ENCODE data around the gene TRAF3IP3. TPM values are rescaled to one million over a fixed set of nuclear protein-coding genes. Genes with fewer than 3 reads are reported as not detected.

The TRAF3IP3 gene
- polyA plus RNA-seq, 1 of the 3 experiments (the other 2 are of a cell fraction), result 0.31 TPM

DNA sequence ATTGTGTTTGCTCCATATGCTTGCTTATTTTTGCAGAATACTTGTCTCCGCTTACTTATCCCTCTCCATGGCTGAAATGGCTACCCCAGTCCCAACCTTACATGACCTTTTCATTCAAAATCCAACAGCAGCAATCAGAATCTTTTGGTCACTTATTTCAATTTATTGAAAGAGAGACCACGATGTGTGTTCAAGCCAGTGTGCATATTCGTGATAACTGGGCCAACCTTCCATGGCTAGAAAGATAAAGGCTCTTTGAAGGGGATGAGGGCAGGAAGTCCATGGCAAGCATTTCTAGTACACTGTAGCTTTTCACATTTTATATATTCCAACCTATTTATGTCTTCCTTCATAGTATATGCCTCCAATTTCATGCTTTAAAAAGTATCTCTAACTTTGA lies 28.1 kb upstream of the TRAF3IP3 start:
- TF ChIP-seq SIN3A (IDR thresholded peaks at IDR 0.05; ENCODE audit: borderline replicate concordance, low read depth, low read length) (no peak), ELF1 (IDR thresholded peaks at IDR 0.05) (no peak), SMC3 (IDR thresholded peaks at IDR 0.05; ENCODE audit: low read depth, low read length) (no peak), TEAD4 (IDR thresholded peaks at IDR 0.05; ENCODE audit: borderline replicate concordance, insufficient read depth) (no peak), MAX (IDR thresholded peaks at IDR 0.05; ENCODE audit: low read depth) (no peak), TCF12 (IDR thresholded peaks at IDR 0.05) (no peak), FOSL2 (IDR thresholded peaks at IDR 0.05; ENCODE audit: borderline replicate concordance, low read depth) (no peak), RAD21 (IDR thresholded peaks at IDR 0.05; ENCODE audit: low read length) (no peak), MEF2A (IDR thresholded peaks at IDR 0.05; ENCODE audit: borderline replicate concordance, low read depth) (no peak), FOXJ3 (CRISPR knock-in tag; IDR thresholded peaks at IDR 0.05) (no peak), GABPA (IDR thresholded peaks at IDR 0.05; ENCODE audit: low read depth) (no peak), GATA2 (CRISPR knock-in tag; IDR thresholded peaks at IDR 0.05) (no peak), NFIC (IDR thresholded peaks at IDR 0.05; ENCODE audit: borderline replicate concordance) (no peak), EP300 (IDR thresholded peaks at IDR 0.05; ENCODE audit: borderline replicate concordance in 1 of 2, low read depth in 1 of 2, low read length in 1 of 2) (no peak)
- TF ChIP-seq, protein P1, sequence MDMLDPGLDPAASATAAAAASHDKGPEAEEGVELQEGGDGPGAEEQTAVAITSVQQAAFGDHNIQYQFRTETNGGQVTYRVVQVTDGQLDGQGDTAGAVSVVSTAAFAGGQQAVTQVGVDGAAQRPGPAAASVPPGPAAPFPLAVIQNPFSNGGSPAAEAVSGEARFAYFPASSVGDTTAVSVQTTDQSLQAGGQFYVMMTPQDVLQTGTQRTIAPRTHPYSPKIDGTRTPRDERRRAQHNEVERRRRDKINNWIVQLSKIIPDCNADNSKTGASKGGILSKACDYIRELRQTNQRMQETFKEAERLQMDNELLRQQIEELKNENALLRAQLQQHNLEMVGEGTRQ (IDR thresholded peaks at IDR 0.05; ENCODE audit: borderline replicate concordance, low read depth, low read length), result no peak
- TF ChIP-seq, protein P2, sequence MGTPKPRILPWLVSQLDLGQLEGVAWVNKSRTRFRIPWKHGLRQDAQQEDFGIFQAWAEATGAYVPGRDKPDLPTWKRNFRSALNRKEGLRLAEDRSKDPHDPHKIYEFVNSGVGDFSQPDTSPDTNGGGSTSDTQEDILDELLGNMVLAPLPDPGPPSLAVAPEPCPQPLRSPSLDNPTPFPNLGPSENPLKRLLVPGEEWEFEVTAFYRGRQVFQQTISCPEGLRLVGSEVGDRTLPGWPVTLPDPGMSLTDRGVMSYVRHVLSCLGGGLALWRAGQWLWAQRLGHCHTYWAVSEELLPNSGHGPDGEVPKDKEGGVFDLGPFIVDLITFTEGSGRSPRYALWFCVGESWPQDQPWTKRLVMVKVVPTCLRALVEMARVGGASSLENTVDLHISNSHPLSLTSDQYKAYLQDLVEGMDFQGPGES (IDR thresholded peaks at IDR 0.05; ENCODE audit: low read depth, low read length), result no peak
- Histone ChIP-seq H3K79me2 (ENCODE audit: insufficient read depth) (no peaks in the 10 kb centered on the region), H3K4me2 (no peak overlapping the region), H3K4me3 (ENCODE audit: low read depth in 2 of 2, low read length in 1 of 2) (no peak overlapping the region), H3K9ac (no peak overlapping the region), H3K27ac (ENCODE audit: low read depth in 2 of 2, low read length in 1 of 2) (no peak overlapping the region), H3K36me3 (replicated peaks in 1 of 2; ENCODE audit: control insufficient read depth in 1 of 2, insufficient read depth in 2 of 2, low read length in 1 of 2) (no peaks in the 10 kb centered on the region), H4K20me1 (ENCODE audit: insufficient read depth) (no peaks in the 10 kb centered on the region), H3K9me3 (no peaks in the 10 kb centered on the region), H3F3A (replicated peaks; ENCODE audit: insufficient read depth) (no peaks in the 10 kb centered on the region), H3K27me3 (ENCODE audit: insufficient read depth) (no peaks in the 10 kb centered on the region), H2AFZ (ENCODE audit: low read depth) (no peak overlapping the region), H3K4me1 (ENCODE audit: control insufficient read depth in 1 of 2, insufficient read depth in 2 of 2, low read depth in 1 of 2, low read length in 1 of 2) (peaks cover 0 to 1% of the 10 kb centered on the region in 2 experiments; a peak in 1 of 4 replicates), H3K9me2 (no peaks in the 10 kb centered on the region)
- CTCF ChIA-PET, result interaction anchor here (0.8 to 1.7 kb wide), 3 partner anchors 35 to 158 kb away, joined by 3 to 6 read pairs (median 5); no protein-coding TSS in a partner anchor
- WGBS (ENCODE audit: low lambda C conversion rate), result 79% methylated on average over 3 of the region's 3 CpGs
- DNase-seq, result no peak
- POLR2A ChIA-PET, result no interaction called here

DNA sequence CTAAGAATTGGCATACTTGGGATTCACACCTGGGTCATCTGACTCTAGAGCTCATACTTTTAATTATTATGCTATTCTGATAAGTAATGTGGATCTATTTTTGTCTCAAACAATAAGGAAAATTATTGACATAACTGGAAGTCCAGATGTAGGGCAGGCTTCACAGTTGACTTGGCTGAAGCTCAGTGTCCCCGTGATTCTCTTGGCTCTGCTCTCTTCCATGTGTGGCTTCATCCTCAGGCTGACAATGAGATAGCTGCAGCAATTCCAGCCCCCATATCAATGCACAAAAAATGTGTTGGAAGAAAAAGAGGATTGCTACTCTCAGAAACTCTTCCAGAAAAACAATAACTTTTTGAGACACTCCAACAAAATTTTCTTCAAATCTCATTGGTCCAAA lies 27.4 kb upstream of the TRAF3IP3 start:
- WGBS (ENCODE audit: low lambda C conversion rate), result 56% methylated on average over 1 of the region's 1 CpG
- Histone ChIP-seq H3K27ac (ENCODE audit: low read depth in 2 of 2, low read length in 1 of 2) (no peak overlapping the region), H2AFZ (ENCODE audit: low read depth) (no peak overlapping the region), H3K9me2 (no peaks in the 10 kb centered on the region), H3K27me3 (ENCODE audit: insufficient read depth) (no peaks in the 10 kb centered on the region), H4K20me1 (ENCODE audit: insufficient read depth) (no peaks in the 10 kb centered on the region), H3K36me3 (replicated peaks in 1 of 2; ENCODE audit: control insufficient read depth in 1 of 2, insufficient read depth in 2 of 2, low read length in 1 of 2) (no peaks in the 10 kb centered on the region), H3K4me1 (ENCODE audit: control insufficient read depth in 1 of 2, insufficient read depth in 2 of 2, low read depth in 1 of 2, low read length in 1 of 2) (peaks cover 0 to 6% of the 10 kb centered on the region in 2 experiments; a peak in 1 of 4 replicates), H3F3A (replicated peaks; ENCODE audit: insufficient read depth) (no peaks in the 10 kb centered on the region), H3K79me2 (ENCODE audit: insufficient read depth) (no peaks in the 10 kb centered on the region), H3K4me3 (ENCODE audit: low read depth in 2 of 2, low read length in 1 of 2) (no peak overlapping the region), H3K9ac (no peak overlapping the region), H3K4me2 (no peak overlapping the region), H3K9me3 (no peaks in the 10 kb centered on the region)
- CTCF ChIA-PET, result interaction anchor here (1.4 kb wide), 1 partner anchor 95 kb away, joined by 5 read pairs; no protein-coding TSS in a partner anchor
- POLR2A ChIA-PET, result no interaction called here
- DNase-seq, result no peak
- TF ChIP-seq USF1 (IDR thresholded peaks at IDR 0.05; ENCODE audit: borderline replicate concordance, low read depth) (no peak), EP300 (IDR thresholded peaks at IDR 0.05; ENCODE audit: borderline replicate concordance in 1 of 2, low read depth in 1 of 2, low read length in 1 of 2) (no peak), MXI1 (IDR thresholded peaks at IDR 0.05; ENCODE audit: low read depth, low read length) (no peak), JUND (IDR thresholded peaks at IDR 0.05) (no peak), NRF1 (IDR thresholded peaks at IDR 0.05; ENCODE audit: low read depth, low read length) (no peak), POLR2AphosphoS5 (IDR thresholded peaks at IDR 0.05; ENCODE audit: low read depth, low read length) (no peak)
- TF ChIP-seq, protein P3, sequence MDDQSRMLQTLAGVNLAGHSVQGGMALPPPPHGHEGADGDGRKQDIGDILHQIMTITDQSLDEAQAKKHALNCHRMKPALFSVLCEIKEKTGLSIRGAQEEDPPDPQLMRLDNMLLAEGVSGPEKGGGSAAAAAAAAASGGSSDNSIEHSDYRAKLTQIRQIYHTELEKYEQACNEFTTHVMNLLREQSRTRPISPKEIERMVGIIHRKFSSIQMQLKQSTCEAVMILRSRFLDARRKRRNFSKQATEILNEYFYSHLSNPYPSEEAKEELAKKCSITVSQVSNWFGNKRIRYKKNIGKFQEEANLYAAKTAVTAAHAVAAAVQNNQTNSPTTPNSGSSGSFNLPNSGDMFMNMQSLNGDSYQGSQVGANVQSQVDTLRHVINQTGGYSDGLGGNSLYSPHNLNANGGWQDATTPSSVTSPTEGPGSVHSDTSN (IDR thresholded peaks at IDR 0.05), result no peak

Data from SK-N-SH (cell line).